WI38 (cell line): Measurements from ENCODE around the gene THSD4.

Experiments
- H3K4me3 ChIP-seq: 2 replicates; pipeline ENCODE4 v1.5.1; 2011; ENCODE audit warnings: low read depth, mild to moderate bottlenecking, control low read depth, low read length
- TF ChIP-seq, protein P1 (sequence below): IDR thresholded peaks from 2 replicates; pipeline ENCODE4 v1.5.1; 2012; ENCODE audit warnings: low read depth, mild to moderate bottlenecking, control low read depth, low read length

THSD4 gene

DNA sequence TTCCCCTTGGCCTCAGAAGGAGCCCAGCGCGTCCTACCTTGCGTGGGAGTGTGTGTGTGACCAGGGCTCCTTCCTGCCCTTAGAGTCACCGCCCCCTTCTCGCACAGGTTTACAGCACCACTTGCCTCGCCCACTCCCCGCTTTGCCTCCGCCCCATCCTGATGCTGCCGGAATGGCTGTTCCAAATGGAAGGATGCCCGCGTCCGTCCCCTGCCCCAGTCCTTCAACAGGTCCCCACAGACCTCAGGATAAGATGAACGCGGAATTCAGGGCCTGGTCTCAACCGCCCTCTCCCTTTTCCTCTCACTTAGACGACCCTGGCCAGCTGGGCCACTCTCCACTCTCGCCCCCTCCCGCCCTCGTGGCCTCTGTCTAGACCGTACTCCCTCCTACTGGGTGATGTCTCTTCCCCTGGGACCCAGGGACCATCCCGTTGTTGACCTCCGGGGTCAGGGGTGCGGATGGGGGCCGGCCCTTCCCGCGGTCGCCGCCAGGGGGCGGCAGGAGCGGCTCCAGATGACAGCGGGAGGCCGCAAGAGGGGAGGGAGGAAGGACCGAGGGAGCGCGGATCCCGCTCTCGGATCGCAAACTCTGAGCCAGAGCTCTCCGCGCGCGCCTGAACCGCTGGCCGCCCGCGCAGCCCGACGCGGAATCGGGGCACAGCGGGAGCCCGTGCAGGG is at the start of gene THSD4:
TSS of gene THSD4 (plus strand) at position 585 of the 680 bp plus-strand sequence.
- TF ChIP-seq, protein P1, sequence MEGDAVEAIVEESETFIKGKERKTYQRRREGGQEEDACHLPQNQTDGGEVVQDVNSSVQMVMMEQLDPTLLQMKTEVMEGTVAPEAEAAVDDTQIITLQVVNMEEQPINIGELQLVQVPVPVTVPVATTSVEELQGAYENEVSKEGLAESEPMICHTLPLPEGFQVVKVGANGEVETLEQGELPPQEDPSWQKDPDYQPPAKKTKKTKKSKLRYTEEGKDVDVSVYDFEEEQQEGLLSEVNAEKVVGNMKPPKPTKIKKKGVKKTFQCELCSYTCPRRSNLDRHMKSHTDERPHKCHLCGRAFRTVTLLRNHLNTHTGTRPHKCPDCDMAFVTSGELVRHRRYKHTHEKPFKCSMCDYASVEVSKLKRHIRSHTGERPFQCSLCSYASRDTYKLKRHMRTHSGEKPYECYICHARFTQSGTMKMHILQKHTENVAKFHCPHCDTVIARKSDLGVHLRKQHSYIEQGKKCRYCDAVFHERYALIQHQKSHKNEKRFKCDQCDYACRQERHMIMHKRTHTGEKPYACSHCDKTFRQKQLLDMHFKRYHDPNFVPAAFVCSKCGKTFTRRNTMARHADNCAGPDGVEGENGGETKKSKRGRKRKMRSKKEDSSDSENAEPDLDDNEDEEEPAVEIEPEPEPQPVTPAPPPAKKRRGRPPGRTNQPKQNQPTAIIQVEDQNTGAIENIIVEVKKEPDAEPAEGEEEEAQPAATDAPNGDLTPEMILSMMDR, result peak; percentile 97
- H3K4me3 ChIP-seq, result peak within 1 kb of the TSS; percentile 72

DNA sequence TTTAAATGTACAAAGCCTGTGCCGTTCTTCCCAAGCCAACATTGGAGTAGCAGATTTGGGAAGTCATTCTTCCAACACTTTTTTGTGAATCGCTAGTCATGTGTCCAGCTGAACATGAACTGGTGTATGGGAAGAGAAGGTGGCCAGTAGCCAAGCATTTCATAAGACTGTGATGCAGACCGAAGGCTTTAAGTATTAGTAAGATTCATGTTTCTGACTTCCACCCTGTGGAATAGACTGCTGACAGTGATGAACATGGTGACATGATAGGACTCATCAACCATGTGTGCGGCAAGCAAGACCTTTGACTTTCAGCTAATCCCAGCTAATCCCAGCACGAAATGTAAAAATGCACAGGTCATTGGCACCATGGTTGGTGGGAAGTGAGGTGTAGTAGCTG is 48.3 kb upstream of the THSD4 start:
- no peak overlapping the region for H3K4me3 ChIP-seq
- TF ChIP-seq, protein P1, result no peak

DNA sequence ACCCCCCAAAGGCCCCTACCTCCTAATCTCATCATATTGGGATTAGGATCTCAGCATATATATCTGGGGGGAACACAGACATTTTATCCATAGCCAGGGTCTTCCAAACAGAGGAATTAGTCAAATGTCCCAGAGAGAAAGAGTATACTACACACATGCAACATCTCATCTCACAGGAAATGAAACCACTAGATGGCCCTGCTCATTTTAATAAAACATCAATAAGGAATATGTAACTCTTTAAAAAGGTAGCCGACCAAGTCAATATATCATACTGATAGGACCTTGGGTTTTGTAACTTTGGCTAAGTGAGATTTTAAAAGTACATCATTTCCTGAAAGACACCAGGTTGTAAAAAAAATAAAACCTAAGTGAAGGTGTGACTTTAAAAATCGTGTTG is 45.6 kb upstream of the THSD4 start:
- H3K4me3 ChIP-seq, result no peak overlapping the region
- TF ChIP-seq, protein P1, result no peak

DNA sequence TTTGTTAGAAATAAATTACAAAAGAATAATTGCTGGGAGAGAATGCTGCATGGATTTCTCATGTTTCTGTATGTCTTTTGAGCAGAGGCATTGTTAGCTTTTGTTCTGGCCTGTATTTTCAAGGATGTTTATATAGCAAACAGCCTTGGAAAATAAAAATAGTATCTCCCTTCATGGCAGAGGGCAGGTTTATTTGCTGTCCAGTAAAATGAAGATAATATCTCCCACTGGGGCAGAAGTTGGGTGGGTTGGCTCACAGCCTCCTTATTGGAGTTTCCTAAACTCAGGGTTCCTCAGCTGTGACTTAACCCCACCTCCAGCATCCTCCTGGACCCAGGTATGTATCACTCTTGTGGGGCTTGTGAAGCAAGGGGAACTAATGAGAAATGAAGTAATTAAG is 43.7 kb upstream of the THSD4 start:
- TF ChIP-seq, protein P1, result no peak

DNA sequence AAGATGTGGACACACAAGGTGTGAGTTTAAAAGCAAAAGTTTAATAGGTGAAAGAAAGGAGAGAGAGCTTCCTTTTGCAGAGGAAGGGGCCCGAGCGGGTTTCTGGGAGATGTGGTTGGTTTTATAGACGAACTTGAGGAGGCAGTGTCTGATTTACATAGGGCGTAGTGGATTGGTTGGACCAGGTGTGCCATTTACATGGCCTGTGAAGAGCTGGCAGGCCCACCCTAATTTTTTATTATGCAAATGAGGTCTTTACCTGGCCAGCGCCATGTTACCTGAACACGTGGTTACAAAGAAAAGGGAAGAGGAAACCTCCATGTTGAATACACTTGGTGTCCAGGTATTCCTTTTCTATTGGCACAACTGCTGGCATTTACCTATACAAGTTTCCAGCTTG is 42.8 kb upstream of the THSD4 start:
- TF ChIP-seq, protein P1, result no peak
- H3K4me3 ChIP-seq, result no peak overlapping the region

More for the DNA sequence above, 43.7 kb upstream of the THSD4 start:
- no peak overlapping the region for H3K4me3 ChIP-seq

DNA sequence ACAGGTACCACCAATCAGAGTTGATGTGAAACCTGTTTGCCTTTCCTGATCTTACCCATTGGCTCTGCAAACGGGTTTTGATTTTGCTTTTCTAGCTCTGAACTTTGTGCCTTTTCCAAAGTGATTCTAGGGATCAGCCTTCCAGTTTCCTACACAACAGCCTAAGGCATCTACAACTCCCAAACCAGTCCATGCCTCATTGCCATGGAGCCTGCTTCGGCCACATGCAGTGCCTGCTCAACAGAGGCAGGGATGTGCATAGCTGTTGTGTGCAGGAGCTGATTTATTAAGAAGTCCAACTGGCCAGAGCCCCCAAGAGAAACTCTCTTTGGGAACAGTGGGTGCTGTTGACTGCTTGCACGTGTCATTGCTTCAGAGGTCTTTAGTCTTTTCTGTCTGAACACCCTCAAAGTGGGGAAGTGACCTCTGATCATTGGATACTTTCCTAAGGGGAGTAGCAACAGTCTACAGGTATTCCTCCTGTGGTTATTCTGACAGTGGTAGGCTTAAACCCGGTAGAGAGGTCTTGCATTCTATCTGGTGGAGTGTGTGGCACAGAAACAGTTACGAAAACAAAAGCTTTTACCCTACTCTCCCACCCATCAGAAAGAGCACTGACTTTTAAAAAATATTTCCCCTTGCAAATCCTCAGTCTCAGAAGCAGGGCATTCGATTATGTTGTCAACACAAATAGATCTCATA is 36.6 kb upstream of the THSD4 start:
- no peak overlapping the region for H3K4me3 ChIP-seq
- TF ChIP-seq, protein P1, result no peak
